MM.1S (cell line): ENCODE measurements around the gene CNN3.

Source experiments
- DNase-seq: peaks from one replicate; pipeline ENCODE4 v3.0.0-alpha.2; 2015
- H2AFZ ChIP-seq: fragments of 300-600 bp; sonication (generic); 2 replicates; pipeline ENCODE4 v1.6.0; 2016; ENCODE audit warnings: antibody characterized with exemption, low read length
- H3F3A ChIP-seq: fragments of 300-600 bp; sonication (generic); 2 replicates; pipeline ENCODE4 v1.6.1; 2016; ENCODE audit warnings: mild to moderate bottlenecking, antibody characterized with exemption, low read length, moderate library complexity, mixed read lengths; ENCODE audit not compliant: insufficient read depth
- H3K27ac ChIP-seq: fragments of 300-600 bp; sonication (generic); 2 replicates; pipeline ENCODE4 v1.5.1; 2016; ENCODE audit warnings: mild to moderate bottlenecking, low read length
- H3K27me3 ChIP-seq: fragments of 300-600 bp; sonication (generic); replicated peaks from 2 replicates; pipeline ENCODE4 v1.6.0; 2016; ENCODE audit warnings: low read length; ENCODE audit not compliant: insufficient read depth
- H3K36me3 ChIP-seq: fragments of 300-600 bp; sonication (generic); replicated peaks from 2 replicates; pipeline ENCODE4 v1.6.1; 2016; ENCODE audit warnings: mild to moderate bottlenecking, low read length, mixed read lengths; ENCODE audit not compliant: insufficient read depth
- H3K4me1 ChIP-seq: fragments of 300-600 bp; sonication (generic); 2 replicates; pipeline ENCODE4 v1.6.1; 2016; ENCODE audit warnings: low read length, mixed read lengths
- H3K4me2 ChIP-seq: fragments of 300-600 bp; sonication (generic); 2 replicates; pipeline ENCODE4 v1.6.0; 2016; ENCODE audit warnings: low read depth, low read length
- H3K4me3 ChIP-seq: fragments of 300-600 bp; sonication (generic); 2 replicates; pipeline ENCODE4 v1.5.1; 2016; ENCODE audit warnings: low read length, mixed read lengths
- H3K79me2 ChIP-seq: fragments of 300-600 bp; sonication (generic); 2 replicates; pipeline ENCODE4 v1.6.1; 2016; ENCODE audit warnings: mixed run types, low read length, mixed read lengths
- H3K9ac ChIP-seq: fragments of 300-600 bp; sonication (generic); 2 replicates; pipeline ENCODE4 v1.6.1; 2016; ENCODE audit warnings: low read length, mixed read lengths
- H3K9me2 ChIP-seq: fragments of 300-600 bp; sonication (generic); replicated peaks from 2 replicates; pipeline ENCODE4 v1.6.1; 2016; ENCODE audit warnings: mild to moderate bottlenecking, low read length, mixed read lengths; ENCODE audit not compliant: insufficient read depth
- H3K9me3 ChIP-seq: fragments of 300-600 bp; sonication (generic); replicated peaks from 2 replicates; pipeline ENCODE4 v1.6.1; 2016; ENCODE audit warnings: mild to moderate bottlenecking, low read length, mixed read lengths; ENCODE audit not compliant: insufficient read depth
- H4K20me1 ChIP-seq: fragments of 300-600 bp; sonication (generic); 2 replicates; pipeline ENCODE4 v1.6.1; 2016; ENCODE audit warnings: mild to moderate bottlenecking, low read length, moderate library complexity, mixed read lengths; ENCODE audit not compliant: insufficient read depth
- CTCF ChIP-seq: fragments of 300-600 bp; sonication (generic); IDR thresholded peaks from 2 replicates; pipeline ENCODE4 v1.5.1; 2016; ENCODE audit warnings: antibody characterized with exemption, low read length, mixed read lengths
- EZH2 ChIP-seq: fragments of 300-600 bp; sonication (generic); optimal IDR thresholded peaks from 2 replicates; pipeline ENCODE3; 2017; ENCODE audit warnings: low read depth, mild to moderate bottlenecking, antibody characterized with exemption, low read length, mixed read lengths
- EZH2phosphoT487 ChIP-seq: fragments of 300-600 bp; sonication (generic); IDR thresholded peaks from 2 replicates; pipeline ENCODE4 v1.6.1; 2018; ENCODE audit warnings: antibody characterized with exemption, low read length

Gene CNN3

GRCh38 chr1:94875794-94876193 is 51.1 kb downstream of the CNN3 start:
- no peaks in the 10 kb centered on the region for H3K36me3 ChIP-seq
- no peak overlapping the region for H3K4me2 ChIP-seq
- H3K9me3 ChIP-seq, result no peaks in the 10 kb centered on the region
- no peak overlapping the region for H2AFZ ChIP-seq
- H3K27ac ChIP-seq, result no peak overlapping the region
- H4K20me1 ChIP-seq, result no peaks in the 10 kb centered on the region
- TF ChIP-seq EZH2 (no peak), EZH2phosphoT487 (no peak), CTCF (no peak)
- no peaks in the 10 kb centered on the region for H3K9me2 ChIP-seq
- no peak overlapping the region for H3K9ac ChIP-seq
- no peaks in the 10 kb centered on the region for H3K27me3 ChIP-seq
- no peak for DNase-seq
- no peaks in the 10 kb centered on the region for H3K4me1 ChIP-seq
- H3K79me2 ChIP-seq, result no peaks in the 10 kb centered on the region
- H3K4me3 ChIP-seq, result no peak overlapping the region
- no peaks in the 10 kb centered on the region for H3F3A ChIP-seq

GRCh38 chr1:94874423-94874822 is 52.5 kb downstream of the CNN3 start:
- H3K9me3 ChIP-seq, result no peaks in the 10 kb centered on the region
- H2AFZ ChIP-seq, result no peak overlapping the region
- H3K27me3 ChIP-seq, result no peaks in the 10 kb centered on the region
- H3K4me2 ChIP-seq, result no peak overlapping the region
- H3K36me3 ChIP-seq, result no peaks in the 10 kb centered on the region
- H3F3A ChIP-seq, result no peaks in the 10 kb centered on the region
- no peak overlapping the region for H3K4me3 ChIP-seq
- no peaks in the 10 kb centered on the region for H3K9me2 ChIP-seq
- H3K79me2 ChIP-seq, result no peaks in the 10 kb centered on the region
- H3K4me1 ChIP-seq, result no peaks in the 10 kb centered on the region
- no peaks in the 10 kb centered on the region for H4K20me1 ChIP-seq
- TF ChIP-seq EZH2phosphoT487, result no peak
- TF ChIP-seq CTCF, result no peak
- TF ChIP-seq EZH2, result no peak
- H3K9ac ChIP-seq, result no peak overlapping the region
- no peak for DNase-seq
- no peak overlapping the region for H3K27ac ChIP-seq

- H3K36me3 ChIP-seq, result no peaks in the 10 kb centered on the region
- H3K4me3 ChIP-seq, result no peak overlapping the region
- TF ChIP-seq EZH2 (no peak), EZH2phosphoT487 (no peak), CTCF (no peak)
- H3K4me1 ChIP-seq, result no peaks in the 10 kb centered on the region
- H3K9me3 ChIP-seq, result no peaks in the 10 kb centered on the region
- H3K9ac ChIP-seq, result no peak overlapping the region
- H3K9me2 ChIP-seq, result no peaks in the 10 kb centered on the region
- H3K79me2 ChIP-seq, result no peaks in the 10 kb centered on the region
- H3K27me3 ChIP-seq, result no peaks in the 10 kb centered on the region
- no peak overlapping the region for H3K4me2 ChIP-seq
- no peaks in the 10 kb centered on the region for H4K20me1 ChIP-seq
- H2AFZ ChIP-seq, result no peak overlapping the region
- H3F3A ChIP-seq, result no peaks in the 10 kb centered on the region
- no peak overlapping the region for H3K27ac ChIP-seq
- DNase-seq, result peak; percentile 16
These were observed 53.2 kb downstream of the CNN3 start for GRCh38 chr1:94873520-94874351.
